NB4 (cell line): Measurements from ENCODE around the gene ERICH2.

ENCODE experiments used
- POLR2A ChIP-seq: IDR thresholded peaks from 2 replicates; pipeline ENCODE4 v1.6.1; 2011; ENCODE audit warnings: mild to moderate bottlenecking; ENCODE audit not compliant: insufficient read length; ENCODE audit errors: extremely low read depth
- TF ChIP-seq, protein P1 (sequence below): IDR thresholded peaks from one replicate; pipeline ENCODE4 v1.5.1; 2012; ENCODE audit warnings: low read depth, low read length
- TF ChIP-seq, protein P2 (sequence below): IDR thresholded peaks from 2 replicates; pipeline ENCODE4 v1.6.1; 2011; ENCODE audit warnings: low read depth, low read length

DNA sequence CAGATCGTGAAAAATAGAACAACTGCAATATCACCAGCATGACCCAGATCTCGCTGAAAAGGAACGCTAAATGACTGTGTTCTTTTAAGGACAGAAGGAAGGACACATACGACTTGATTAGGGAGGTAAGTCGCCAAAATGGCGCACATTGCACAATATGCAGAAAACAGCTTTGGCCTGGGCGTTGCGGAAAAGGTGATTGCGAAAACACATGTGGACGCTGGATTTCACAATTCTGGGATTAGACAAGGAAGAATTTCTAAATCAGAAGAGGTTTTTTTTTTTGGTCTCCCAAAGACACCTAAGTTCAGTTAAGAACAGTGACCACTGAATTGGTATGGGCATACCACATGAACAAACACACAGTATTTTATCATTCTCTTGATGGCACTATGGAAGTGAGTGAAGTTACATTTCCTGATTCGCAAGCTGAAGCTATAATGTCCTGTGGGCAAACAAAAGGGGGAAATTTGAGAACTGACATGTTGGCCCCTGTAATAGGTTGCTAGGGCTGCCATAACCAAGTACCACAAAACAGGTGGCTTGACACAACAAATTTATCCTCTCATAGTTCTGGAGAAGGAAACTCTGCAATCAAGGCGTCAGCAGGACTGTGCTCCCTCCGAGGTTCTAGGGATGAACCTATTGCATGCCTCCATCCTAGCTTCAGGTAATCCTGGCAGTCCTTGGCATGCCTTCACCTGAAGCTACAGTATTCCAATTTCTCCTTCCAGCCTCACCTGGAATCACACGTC is 25.8 kb upstream of the ERICH2 start:
- TF ChIP-seq, protein P1, sequence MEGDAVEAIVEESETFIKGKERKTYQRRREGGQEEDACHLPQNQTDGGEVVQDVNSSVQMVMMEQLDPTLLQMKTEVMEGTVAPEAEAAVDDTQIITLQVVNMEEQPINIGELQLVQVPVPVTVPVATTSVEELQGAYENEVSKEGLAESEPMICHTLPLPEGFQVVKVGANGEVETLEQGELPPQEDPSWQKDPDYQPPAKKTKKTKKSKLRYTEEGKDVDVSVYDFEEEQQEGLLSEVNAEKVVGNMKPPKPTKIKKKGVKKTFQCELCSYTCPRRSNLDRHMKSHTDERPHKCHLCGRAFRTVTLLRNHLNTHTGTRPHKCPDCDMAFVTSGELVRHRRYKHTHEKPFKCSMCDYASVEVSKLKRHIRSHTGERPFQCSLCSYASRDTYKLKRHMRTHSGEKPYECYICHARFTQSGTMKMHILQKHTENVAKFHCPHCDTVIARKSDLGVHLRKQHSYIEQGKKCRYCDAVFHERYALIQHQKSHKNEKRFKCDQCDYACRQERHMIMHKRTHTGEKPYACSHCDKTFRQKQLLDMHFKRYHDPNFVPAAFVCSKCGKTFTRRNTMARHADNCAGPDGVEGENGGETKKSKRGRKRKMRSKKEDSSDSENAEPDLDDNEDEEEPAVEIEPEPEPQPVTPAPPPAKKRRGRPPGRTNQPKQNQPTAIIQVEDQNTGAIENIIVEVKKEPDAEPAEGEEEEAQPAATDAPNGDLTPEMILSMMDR = no peak
- no peak for TF ChIP-seq POLR2A
- TF ChIP-seq, protein P2, sequence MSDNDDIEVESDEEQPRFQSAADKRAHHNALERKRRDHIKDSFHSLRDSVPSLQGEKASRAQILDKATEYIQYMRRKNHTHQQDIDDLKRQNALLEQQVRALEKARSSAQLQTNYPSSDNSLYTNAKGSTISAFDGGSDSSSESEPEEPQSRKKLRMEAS = peak; percentile 67; the same call in 1 of the 2 replicates
